Esophagus (tissue), 2 donors: Measurements from ENCODE around the gene DMRTC1B. TPM values are rescaled to one million over a fixed set of nuclear protein-coding genes. Genes with fewer than 3 reads are reported as not detected.
"Not testable (repeated sequence)": the region's sequence is repeated elsewhere in the genome, so short reads cannot be mapped to it uniquely, and the experiment has no call there.

Source experiments
- H3K27ac ChIP-seq, 2 donors: one replicate each; pipeline ENCODE4 v1.5.1; 2013; ENCODE audit warnings: low read depth in 2 of 2, mild to moderate bottlenecking in 2 of 2, inconsistent platforms in 1 of 2, low read length in 1 of 2, moderate library complexity in 1 of 2
- H3K27me3 ChIP-seq, 2 donors: one replicate each; pipeline ENCODE4 v1.6.1; 2013; ENCODE audit warnings: low read length in 2 of 2, control low read depth in 1 of 2, mild to moderate bottlenecking in 1 of 2; ENCODE audit not compliant: insufficient read depth in 2 of 2, control insufficient read depth in 1 of 2
- H3K36me3 ChIP-seq, 2 donors: one replicate each; pipeline ENCODE4 v1.6.1; 2013; ENCODE audit warnings: low read length in 1 of 2; ENCODE audit not compliant: control insufficient read depth in 2 of 2, insufficient read depth in 2 of 2
- H3K4me1 ChIP-seq, 2 donors: one replicate each; pipeline ENCODE4 v1.6.1; 2013; ENCODE audit warnings: low read length in 1 of 2; ENCODE audit not compliant: control insufficient read depth in 2 of 2, insufficient read depth in 2 of 2
- H3K4me3 ChIP-seq, 2 donors: one replicate each; pipeline ENCODE4 v1.5.1; 2013; ENCODE audit warnings: low read length in 2 of 2, mild to moderate bottlenecking in 2 of 2, low read depth in 1 of 2, moderate library complexity in 1 of 2
- H3K9me3 ChIP-seq, 2 donors: one replicate each; pipeline ENCODE4 v1.6.1; 2013; ENCODE audit warnings: mild to moderate bottlenecking in 2 of 2, low read depth in 1 of 2, low read length in 1 of 2, moderate library complexity in 1 of 2; ENCODE audit not compliant: control insufficient read depth in 2 of 2, insufficient read depth in 1 of 2
- WGBS, 2 donors: extraction: QIAGEN DNeasy Blood & Tissue Kit; methylation state at CpG; one replicate each; pipeline ENCODE4 v1.1.7; 2013; 5-methylcytosine and 5-hydroxymethylcytosine counted together
- polyA plus RNA-seq, 2 donors: library from polyadenylated mRNA; stranded (reverse); fragments of 200-250 nt; gene quantifications; one replicate each; pipeline ENCODE4 v1.2.3, GENCODE V29; 2013
- donor health status: healthy with polysubstance abuse.
- donor health status: Bipolar disorder and iron deficiency.

Gene DMRTC1B
- polyA plus RNA-seq, result under 1 TPM in 1 of 2 donors, not detected in 1; 0.11 TPM

- H3K27me3 ChIP-seq, H3K9me3 ChIP-seq, H3K4me1 ChIP-seq, H3K27ac ChIP-seq, H3K36me3 ChIP-seq, H3K4me3 ChIP-seq: not testable (repeated sequence)
- WGBS, 2 donors, result no CpG with 5 or more reads among the region's 44 CpGs
Measured at GRCh38 chrX:72776653-72777466, at the start of gene DMRTC1B. DMRTC1B (plus strand) TSS chrX:72776890; CDS start chrX:72845136, 68,246 bp downstream.

- WGBS, 2 donors, result 83 to 84% methylated on average over 7 of the region's 7 CpGs
- H3K27ac ChIP-seq, result no peak overlapping the region
Measured at GRCh38 chrX:72727846-72728245, 48.8 kb upstream of the DMRTC1B start.

GRCh38 chrX:72733636-72734035, 43.1 kb upstream of the DMRTC1B start:
- not testable (repeated sequence) for H3K9me3 ChIP-seq, H3K36me3 ChIP-seq
- WGBS, 2 donors, result 49 to 59% methylated on average over 8 of the region's 8 CpGs

More at GRCh38 chrX:72727846-72728245, 48.8 kb upstream of the DMRTC1B start:
- H3K27me3 ChIP-seq, result no peaks in the 10 kb centered on the region
- no peak overlapping the region for H3K4me3 ChIP-seq
- no peaks in the 10 kb centered on the region for H3K36me3 ChIP-seq
- H3K4me1 ChIP-seq, result no peaks in the 10 kb centered on the region
- H3K9me3 ChIP-seq, result no peaks in the 10 kb centered on the region

GRCh38 chrX:72735561-72735960, 41.1 kb upstream of the DMRTC1B start:
- H3K36me3 ChIP-seq, result no peaks in the 10 kb centered on the region

More at GRCh38 chrX:72733636-72734035, 43.1 kb upstream of the DMRTC1B start:
- H3K27ac ChIP-seq, H3K4me1 ChIP-seq, H3K27me3 ChIP-seq, H3K4me3 ChIP-seq: not testable (repeated sequence)

GRCh38 chrX:72745546-72745945, 31.1 kb upstream of the DMRTC1B start:
- H3K27me3 ChIP-seq, H3K4me3 ChIP-seq: not testable (repeated sequence)
- WGBS, 2 donors, result no CpG with 5 or more reads among the region's 7 CpGs

More at GRCh38 chrX:72735561-72735960, 41.1 kb upstream of the DMRTC1B start:
- Histone ChIP-seq H3K27me3 (peaks cover 0 to 2% of the 10 kb centered on the region in 2 donors), H3K9me3 (no peaks in the 10 kb centered on the region), H3K4me1 (no peaks in the 10 kb centered on the region), H3K27ac (no peak overlapping the region), H3K4me3 (no peak overlapping the region)
- WGBS, 2 donors, result 77 to 81% methylated on average over 1 of the region's 1 CpG

GRCh38 chrX:72748545-72748944, 28.1 kb upstream of the DMRTC1B start:
- H3K36me3 ChIP-seq, H3K27ac ChIP-seq, H3K27me3 ChIP-seq, H3K4me1 ChIP-seq, H3K4me3 ChIP-seq, H3K9me3 ChIP-seq: not testable (repeated sequence)
- WGBS, 2 donors, result no CpG with 5 or more reads among the region's 3 CpGs

More at GRCh38 chrX:72745546-72745945, 31.1 kb upstream of the DMRTC1B start:
- not testable (repeated sequence) for H3K9me3 ChIP-seq, H3K27ac ChIP-seq, H3K36me3 ChIP-seq, H3K4me1 ChIP-seq

- WGBS, 2 donors, result no CpG with 5 or more reads among the region's 9 CpGs
Measured at GRCh38 chrX:72760454-72760853, 16.2 kb upstream of the DMRTC1B start.

GRCh38 chrX:72777467-72777790, 739 bp downstream of the DMRTC1B start:
- not testable (repeated sequence) for H3K4me3 ChIP-seq, H3K36me3 ChIP-seq, H3K4me1 ChIP-seq, H3K27ac ChIP-seq, H3K9me3 ChIP-seq, H3K27me3 ChIP-seq
- WGBS, 2 donors, result no CpG with 5 or more reads among the region's 15 CpGs

More at GRCh38 chrX:72760454-72760853, 16.2 kb upstream of the DMRTC1B start:
- not testable (repeated sequence) for H3K27ac ChIP-seq, H3K27me3 ChIP-seq, H3K36me3 ChIP-seq, H3K9me3 ChIP-seq, H3K4me3 ChIP-seq, H3K4me1 ChIP-seq

GRCh38 chrX:72778146-72778545, 1.5 kb downstream of the DMRTC1B start:
- H3K4me3 ChIP-seq, H3K27ac ChIP-seq, H3K36me3 ChIP-seq, H3K4me1 ChIP-seq, H3K27me3 ChIP-seq, H3K9me3 ChIP-seq: not testable (repeated sequence)
- WGBS, 2 donors, result no CpG with 5 or more reads among the region's 6 CpGs

- not testable (repeated sequence) for H3K27ac ChIP-seq, H3K9me3 ChIP-seq, H3K36me3 ChIP-seq, H3K4me1 ChIP-seq, H3K4me3 ChIP-seq, H3K27me3 ChIP-seq
- no CpG with 5 or more reads among the region's 15 CpGs for WGBS, 2 donors
Measured at GRCh38 chrX:72782560-72782959, 5.9 kb downstream of the DMRTC1B start, which contains the start of gene FAM236B. FAM236B (minus strand) TSS chrX:72782660; CDS start chrX:72782560, 100 bp downstream.
